IMR-90 (cell line): ENCODE results near the gene NPTN.

ENCODE experiments used
- CEBPB ChIP-seq: IDR thresholded peaks from 2 replicates; pipeline ENCODE4 v1.6.1; 2012; ENCODE audit warnings: low read depth, low read length, improper control_type of control experiment
- MAFK ChIP-seq: IDR thresholded peaks from 2 replicates; pipeline ENCODE4 v1.6.1; 2012; ENCODE audit warnings: low read depth, low read length, improper control_type of control experiment
- MAZ ChIP-seq: IDR thresholded peaks from 2 replicates; pipeline ENCODE4 v1.6.1; 2012; ENCODE audit warnings: low read depth, mild to moderate bottlenecking, low read length, improper control_type of control experiment, moderate library complexity, borderline replicate concordance
- POLR2A ChIP-seq: IDR thresholded peaks from 2 replicates; pipeline ENCODE4 v1.6.1; 2012; ENCODE audit warnings: mild to moderate bottlenecking, low read depth, low read length
- TF ChIP-seq, protein P1 (sequence below): conservative IDR thresholded peaks from 2 replicates; pipeline ENCODE4 v1.5.1; 2012; ENCODE audit warnings: mild to moderate bottlenecking, low read depth, low read length, improper control_type of control experiment

DNA sequence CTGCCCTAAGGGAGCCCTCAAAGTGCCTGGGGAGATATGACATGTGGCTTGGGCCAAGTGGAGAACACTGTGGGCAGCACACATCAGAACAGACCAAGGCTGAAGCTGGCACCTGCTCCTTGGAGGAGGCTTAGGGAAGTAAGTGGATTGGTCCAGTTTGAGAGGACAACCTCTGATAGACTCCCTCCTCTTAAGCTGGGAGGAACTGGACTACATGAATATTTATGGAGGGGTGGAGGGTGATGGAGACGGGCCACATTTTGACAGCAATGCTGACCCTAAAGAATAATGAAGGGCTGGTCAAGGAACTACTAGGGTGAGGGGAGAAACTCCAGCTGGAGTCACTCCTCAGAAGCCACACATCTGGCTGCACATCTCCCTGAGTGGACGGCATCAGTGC, 44.5 kb upstream of the NPTN start:
- TF ChIP-seq, protein P1, sequence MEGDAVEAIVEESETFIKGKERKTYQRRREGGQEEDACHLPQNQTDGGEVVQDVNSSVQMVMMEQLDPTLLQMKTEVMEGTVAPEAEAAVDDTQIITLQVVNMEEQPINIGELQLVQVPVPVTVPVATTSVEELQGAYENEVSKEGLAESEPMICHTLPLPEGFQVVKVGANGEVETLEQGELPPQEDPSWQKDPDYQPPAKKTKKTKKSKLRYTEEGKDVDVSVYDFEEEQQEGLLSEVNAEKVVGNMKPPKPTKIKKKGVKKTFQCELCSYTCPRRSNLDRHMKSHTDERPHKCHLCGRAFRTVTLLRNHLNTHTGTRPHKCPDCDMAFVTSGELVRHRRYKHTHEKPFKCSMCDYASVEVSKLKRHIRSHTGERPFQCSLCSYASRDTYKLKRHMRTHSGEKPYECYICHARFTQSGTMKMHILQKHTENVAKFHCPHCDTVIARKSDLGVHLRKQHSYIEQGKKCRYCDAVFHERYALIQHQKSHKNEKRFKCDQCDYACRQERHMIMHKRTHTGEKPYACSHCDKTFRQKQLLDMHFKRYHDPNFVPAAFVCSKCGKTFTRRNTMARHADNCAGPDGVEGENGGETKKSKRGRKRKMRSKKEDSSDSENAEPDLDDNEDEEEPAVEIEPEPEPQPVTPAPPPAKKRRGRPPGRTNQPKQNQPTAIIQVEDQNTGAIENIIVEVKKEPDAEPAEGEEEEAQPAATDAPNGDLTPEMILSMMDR: no peak
- TF ChIP-seq MAFK: no peak
- no peak for TF ChIP-seq POLR2A
- no peak for TF ChIP-seq CEBPB
- TF ChIP-seq MAZ: no peak
